Glutamatergic neuron (in vitro differentiated cells): ENCODE measurements around the gene PPP2R2B. TPM values are rescaled to one million over a fixed set of nuclear protein-coding genes. Genes with fewer than 3 reads are reported as not detected.

Experiments used
- DNase-seq: peaks from one replicate; pipeline ENCODE4 v3.0.0; 2022
- H3K27ac Mint-ChIP-seq: one replicate; pipeline ENCODE4 v1.8.0; 2020; ENCODE audit warnings: mild to moderate bottlenecking, mixed read lengths, inconsistent platforms; ENCODE audit not compliant: unreplicated experiment
- H3K27me3 Mint-ChIP-seq: one replicate; pipeline ENCODE4 v1.8.0; 2020; ENCODE audit warnings: mild to moderate bottlenecking, moderate library complexity, mixed read lengths, inconsistent platforms; ENCODE audit not compliant: unreplicated experiment
- H3K36me3 Mint-ChIP-seq: one replicate; pipeline ENCODE4 v1.8.0; 2020; ENCODE audit warnings: mild to moderate bottlenecking, mixed read lengths, inconsistent platforms; ENCODE audit not compliant: unreplicated experiment
- H3K4me1 Mint-ChIP-seq: one replicate; pipeline ENCODE4 v1.8.0; 2020; ENCODE audit warnings: mild to moderate bottlenecking, low read depth, mixed read lengths, inconsistent platforms; ENCODE audit not compliant: unreplicated experiment
- H3K4me3 Mint-ChIP-seq: one replicate; pipeline ENCODE4 v1.8.0; 2020; ENCODE audit warnings: mild to moderate bottlenecking, mixed read lengths, inconsistent platforms; ENCODE audit not compliant: unreplicated experiment
- H3K9me3 Mint-ChIP-seq: one replicate; pipeline ENCODE4 v1.8.0; 2020; ENCODE audit warnings: mild to moderate bottlenecking, moderate library complexity, mixed read lengths, inconsistent platforms; ENCODE audit not compliant: unreplicated experiment
- total RNA-seq: library from RNA; stranded (reverse); fragmentation: NEBNext Ultra II Directional; extraction: Animal tissue kit (Norgen Biotek cat#: 25700); gene quantifications from one replicate; pipeline ENCODE4 v1.2.1, GENCODE V29; 2021; ENCODE audit not compliant: unreplicated experiment
- TF ChIP-seq, protein P1 (sequence below): fragments of 200-600 bp; sonication (generic); IDR thresholded peaks from one replicate; pipeline ENCODE4 v1.5.0; 2021; ENCODE audit not compliant: partially characterized antibody, unreplicated experiment

The PPP2R2B gene
- total RNA-seq, 1 donor from 2014 or later = 11.4 TPM

- TF ChIP-seq, protein P1, sequence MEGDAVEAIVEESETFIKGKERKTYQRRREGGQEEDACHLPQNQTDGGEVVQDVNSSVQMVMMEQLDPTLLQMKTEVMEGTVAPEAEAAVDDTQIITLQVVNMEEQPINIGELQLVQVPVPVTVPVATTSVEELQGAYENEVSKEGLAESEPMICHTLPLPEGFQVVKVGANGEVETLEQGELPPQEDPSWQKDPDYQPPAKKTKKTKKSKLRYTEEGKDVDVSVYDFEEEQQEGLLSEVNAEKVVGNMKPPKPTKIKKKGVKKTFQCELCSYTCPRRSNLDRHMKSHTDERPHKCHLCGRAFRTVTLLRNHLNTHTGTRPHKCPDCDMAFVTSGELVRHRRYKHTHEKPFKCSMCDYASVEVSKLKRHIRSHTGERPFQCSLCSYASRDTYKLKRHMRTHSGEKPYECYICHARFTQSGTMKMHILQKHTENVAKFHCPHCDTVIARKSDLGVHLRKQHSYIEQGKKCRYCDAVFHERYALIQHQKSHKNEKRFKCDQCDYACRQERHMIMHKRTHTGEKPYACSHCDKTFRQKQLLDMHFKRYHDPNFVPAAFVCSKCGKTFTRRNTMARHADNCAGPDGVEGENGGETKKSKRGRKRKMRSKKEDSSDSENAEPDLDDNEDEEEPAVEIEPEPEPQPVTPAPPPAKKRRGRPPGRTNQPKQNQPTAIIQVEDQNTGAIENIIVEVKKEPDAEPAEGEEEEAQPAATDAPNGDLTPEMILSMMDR = no peak
- Mint-ChIP-seq H3K9me3 (no peaks in the 10 kb centered on the region), H3K4me3 (no peak overlapping the region), H3K27me3 (no peaks in the 10 kb centered on the region), H3K36me3 (no peaks in the 10 kb centered on the region), H3K27ac (no peak overlapping the region), H3K4me1 (no peaks in the 10 kb centered on the region)
- no peak for DNase-seq
Observed at GRCh38 chr5:146851133-146851532, 27.4 kb downstream of the PPP2R2B start.

- H3K4me1 Mint-ChIP-seq = no peaks in the 10 kb centered on the region
- H3K9me3 Mint-ChIP-seq = no peaks in the 10 kb centered on the region
- no peak for DNase-seq
- TF ChIP-seq, protein P1 = no peak
- H3K27me3 Mint-ChIP-seq = no peaks in the 10 kb centered on the region
- H3K4me3 Mint-ChIP-seq = no peak overlapping the region
- H3K27ac Mint-ChIP-seq = no peak overlapping the region
- H3K36me3 Mint-ChIP-seq = no peaks in the 10 kb centered on the region
Observed at GRCh38 chr5:146849694-146850303, 28.8 kb downstream of the PPP2R2B start.

- H3K27ac Mint-ChIP-seq = no peak overlapping the region
- no peaks in the 10 kb centered on the region for H3K27me3 Mint-ChIP-seq
- H3K4me1 Mint-ChIP-seq = no peaks in the 10 kb centered on the region
- H3K36me3 Mint-ChIP-seq = no peaks in the 10 kb centered on the region
- H3K9me3 Mint-ChIP-seq = no peaks in the 10 kb centered on the region
- TF ChIP-seq, protein P1 = no peak
- no peak for DNase-seq
- H3K4me3 Mint-ChIP-seq = no peak overlapping the region
Observed at GRCh38 chr5:146848133-146848532, 30.4 kb downstream of the PPP2R2B start.

DNA sequence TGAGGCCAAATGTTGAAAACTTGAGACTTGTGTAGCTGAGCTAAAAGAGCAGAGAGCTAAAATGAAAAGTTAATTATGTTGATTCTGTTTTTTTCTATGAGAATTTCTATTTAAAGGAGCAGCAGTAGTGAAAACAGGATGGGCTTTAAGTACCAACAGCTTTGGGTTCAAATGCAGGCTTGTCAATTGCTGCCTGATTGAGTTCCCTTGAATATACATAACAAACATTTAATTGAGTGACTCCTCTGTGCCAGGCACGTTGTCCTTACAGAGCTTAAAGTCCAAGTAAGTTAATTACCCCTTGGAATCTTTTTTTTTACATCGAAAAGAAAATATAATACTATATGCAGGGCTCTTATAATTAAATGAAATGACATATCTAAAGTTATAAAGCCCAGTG, 38.5 kb downstream of the PPP2R2B start:
- Mint-ChIP-seq H3K36me3 (no peaks in the 10 kb centered on the region), H3K27ac (no peak overlapping the region), H3K9me3 (no peaks in the 10 kb centered on the region), H3K4me3 (no peak overlapping the region), H3K4me1 (no peaks in the 10 kb centered on the region), H3K27me3 (no peaks in the 10 kb centered on the region)
- TF ChIP-seq, protein P1 = no peak
- no peak for DNase-seq

GRCh38 chr5:146836226-146836842, 42.2 kb downstream of the PPP2R2B start:
- Mint-ChIP-seq H3K27ac (no peak overlapping the region), H3K4me3 (no peak overlapping the region), H3K36me3 (no peaks in the 10 kb centered on the region), H3K9me3 (no peaks in the 10 kb centered on the region), H3K4me1 (no peaks in the 10 kb centered on the region), H3K27me3 (no peaks in the 10 kb centered on the region)
- TF ChIP-seq, protein P1 = no peak
- DNase-seq = no peak
